ENCODE data around the gene IL4R.
A peak's percentile ranks its signal among the peaks of the same experiment; 100 is the strongest.

The IL4R gene

DNA sequence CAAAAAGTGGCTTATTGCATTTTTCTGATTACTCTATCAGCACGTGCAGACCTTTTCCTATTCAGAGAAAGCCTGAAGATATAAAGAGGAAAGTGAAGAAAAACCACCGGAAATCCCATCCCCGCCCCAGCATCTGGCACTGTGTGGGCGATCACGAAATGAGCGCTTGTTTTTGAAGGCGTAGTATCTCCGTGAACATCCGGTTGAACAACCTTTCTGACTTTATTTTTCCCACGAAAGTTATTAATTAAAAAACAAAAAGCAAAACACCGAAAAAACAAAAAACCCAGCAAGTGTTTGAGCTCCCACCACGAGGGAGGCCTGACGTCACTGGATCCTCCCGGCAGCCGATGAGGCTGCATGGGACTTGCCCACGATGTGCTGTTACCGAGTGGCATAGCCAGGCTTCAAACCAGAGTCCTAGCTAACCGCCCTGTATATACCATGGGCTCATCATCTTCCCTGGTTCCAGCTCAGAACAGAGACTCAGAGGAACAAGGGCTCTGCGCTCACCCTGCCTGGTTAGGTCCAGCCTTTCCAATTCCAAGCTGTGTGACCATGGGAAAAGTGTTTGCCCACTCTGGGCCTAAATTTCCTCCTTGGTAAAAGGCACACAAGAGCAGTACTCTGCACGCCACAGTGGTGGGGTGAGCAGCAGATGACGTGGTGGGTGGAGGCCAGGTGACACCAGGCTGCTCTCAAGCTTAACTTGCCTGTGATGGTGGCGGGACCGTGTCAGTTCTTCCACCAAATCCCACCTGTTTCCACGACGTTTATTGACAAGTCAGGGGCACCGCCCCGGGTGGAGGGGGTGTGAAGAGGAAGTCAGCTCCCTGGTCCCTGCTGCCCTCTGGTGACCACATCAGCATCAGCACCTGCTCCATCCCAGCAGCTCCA, 53.9 kb downstream of the IL4R start:
- Histone ChIP-seq H2BK5ac (ENCODE audit: low read depth, low read length, poor library complexity) (no peak overlapping the region), H3K4me3 (ENCODE audit: low read depth, low read length) (no peak overlapping the region), H4K12ac (ENCODE audit: low read depth, low read length) (no peak overlapping the region), H3K79me2 (ENCODE audit: control insufficient read depth, insufficient read depth, low read length, poor library complexity) (no peaks in the 10 kb centered on the region), H2BK120ac (ENCODE audit: insufficient read depth, low read length, poor library complexity) (no peak overlapping the region), H3K4me1 (ENCODE audit: control insufficient read depth in 1 of 2, insufficient read depth in 2 of 2, low read length in 2 of 2) (peaks cover 6 to 11% of the 10 kb centered on the region in 2 experiments), H3K4me2 (ENCODE audit: low read length) (peak overlapping the region; percentile 7), H2BK12ac (ENCODE audit: low read length) (no peak overlapping the region), H2AK5ac (ENCODE audit: low read length) (no peak overlapping the region), H3K27ac (ENCODE audit: low read depth, low read length) (no peak overlapping the region), H3K18ac (ENCODE audit: low read length) (no peak overlapping the region), H4K91ac (ENCODE audit: low read depth, low read length) (no peak overlapping the region), H2AFZ (ENCODE audit: insufficient read depth, low read length, poor library complexity) (no peak overlapping the region), H3K79me1 (ENCODE audit: low read length) (no peaks in the 10 kb centered on the region), H3K9ac (ENCODE audit: low read length) (no peak overlapping the region), H3K4ac (ENCODE audit: low read depth, low read length) (no peak overlapping the region), H3K9me3 (ENCODE audit: insufficient read depth, low read depth, low read length) (no peaks in the 10 kb centered on the region), H3K14ac (ENCODE audit: low read length) (no peak overlapping the region), H3K23ac (ENCODE audit: low read length) (no peak overlapping the region), H3K27me3 (ENCODE audit: insufficient read depth, low read length) (no peaks in the 10 kb centered on the region), H4K8ac (ENCODE audit: low read depth, low read length) (no peak overlapping the region), H3K36me3 (ENCODE audit: control insufficient read depth in 1 of 2, insufficient read depth in 2 of 2, low read length in 2 of 2) (peaks cover 13% of the 10 kb centered on the region in 2 experiments)
- peak; percentile 46 to 65 for DNase-seq
- WGBS (ENCODE audit: extremely low coverage, insufficient coverage, insufficient read length), result no CpG with 5 or more reads among the region's 27 CpGs

GRCh38 chr16:27368358-27368722, 54.6 kb downstream of the IL4R start:
- Histone ChIP-seq H3K4me3 (ENCODE audit: low read depth, low read length) (no peak overlapping the region), H2BK120ac (ENCODE audit: insufficient read depth, low read length, poor library complexity) (no peak overlapping the region), H4K12ac (ENCODE audit: low read depth, low read length) (no peak overlapping the region), H3K79me1 (ENCODE audit: low read length) (no peaks in the 10 kb centered on the region), H3K4ac (ENCODE audit: low read depth, low read length) (no peak overlapping the region), H2BK5ac (ENCODE audit: low read depth, low read length, poor library complexity) (no peak overlapping the region), H3K79me2 (ENCODE audit: control insufficient read depth, insufficient read depth, low read length, poor library complexity) (no peaks in the 10 kb centered on the region), H3K9ac (ENCODE audit: low read length) (no peak overlapping the region), H2AFZ (ENCODE audit: insufficient read depth, low read length, poor library complexity) (no peak overlapping the region), H3K27me3 (ENCODE audit: insufficient read depth, low read length) (no peaks in the 10 kb centered on the region), H3K23ac (ENCODE audit: low read length) (no peak overlapping the region), H2AK5ac (ENCODE audit: low read length) (no peak overlapping the region), H4K8ac (ENCODE audit: low read depth, low read length) (no peak overlapping the region), H4K91ac (ENCODE audit: low read depth, low read length) (no peak overlapping the region), H3K4me1 (ENCODE audit: control insufficient read depth in 1 of 2, insufficient read depth in 2 of 2, low read length in 2 of 2) (peaks cover 6 to 11% of the 10 kb centered on the region in 2 experiments), H3K27ac (ENCODE audit: low read depth, low read length) (no peak overlapping the region), H3K4me2 (ENCODE audit: low read length) (no peak overlapping the region), H3K9me3 (ENCODE audit: insufficient read depth, low read depth, low read length) (no peaks in the 10 kb centered on the region), H3K18ac (ENCODE audit: low read length) (no peak overlapping the region), H3K14ac (ENCODE audit: low read length) (no peak overlapping the region), H2BK12ac (ENCODE audit: low read length) (no peak overlapping the region), H3K36me3 (ENCODE audit: control insufficient read depth in 1 of 2, insufficient read depth in 2 of 2, low read length in 2 of 2) (peaks cover 6 to 7% of the 10 kb centered on the region in 2 experiments)
- DNase-seq, result no peak
- WGBS (ENCODE audit: extremely low coverage, insufficient coverage, insufficient read length), result no CpG with 5 or more reads among the region's 9 CpGs

DNA sequence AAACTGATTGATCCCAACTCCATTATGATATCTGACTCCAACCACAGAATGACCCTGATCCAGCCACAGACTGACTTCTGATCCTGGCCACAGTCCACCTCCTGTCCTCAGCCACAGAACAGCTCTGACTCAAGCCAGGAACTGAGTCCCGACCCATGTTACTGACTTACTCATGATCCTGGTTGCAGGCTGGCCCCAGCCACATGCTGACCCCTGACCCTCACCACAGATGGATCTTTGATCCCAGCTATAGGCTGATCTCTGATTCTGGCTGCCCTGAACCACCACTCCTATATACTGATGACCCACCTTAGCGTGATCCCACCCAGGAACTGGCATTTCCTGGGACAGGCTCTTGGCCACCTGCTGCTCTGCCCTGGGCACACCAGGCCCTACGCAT, 56.0 kb downstream of the IL4R start:
- no peak for DNase-seq
- H3K4me2 ChIP-seq (ENCODE audit: low read length), result no peak overlapping the region
- H3K23ac ChIP-seq (ENCODE audit: low read length), result no peak overlapping the region
- no peak overlapping the region for H2BK5ac ChIP-seq (ENCODE audit: low read depth, low read length, poor library complexity)
- H3K18ac ChIP-seq (ENCODE audit: low read length), result no peak overlapping the region
- H4K8ac ChIP-seq (ENCODE audit: low read depth, low read length), result no peak overlapping the region
- H3K4ac ChIP-seq (ENCODE audit: low read depth, low read length), result no peak overlapping the region
- WGBS (ENCODE audit: extremely low coverage, insufficient coverage, insufficient read length), result no CpG with 5 or more reads among the region's 3 CpGs
- no peaks in the 10 kb centered on the region for H3K79me2 ChIP-seq (ENCODE audit: control insufficient read depth, insufficient read depth, low read length, poor library complexity)
- no peak overlapping the region for H3K9ac ChIP-seq (ENCODE audit: low read length)
- no peak overlapping the region for H2BK120ac ChIP-seq (ENCODE audit: insufficient read depth, low read length, poor library complexity)
- H3K27me3 ChIP-seq (ENCODE audit: insufficient read depth, low read length), result no peaks in the 10 kb centered on the region
- peaks cover 2% of the 10 kb centered on the region for H3K79me1 ChIP-seq (ENCODE audit: low read length)
- no peaks in the 10 kb centered on the region for H3K9me3 ChIP-seq (ENCODE audit: insufficient read depth, low read depth, low read length)
- no peak overlapping the region for H3K27ac ChIP-seq (ENCODE audit: low read depth, low read length)
- no peak overlapping the region for H3K4me3 ChIP-seq (ENCODE audit: low read depth, low read length)
- H2AFZ ChIP-seq (ENCODE audit: insufficient read depth, low read length, poor library complexity), result no peak overlapping the region
- no peak overlapping the region for H2AK5ac ChIP-seq (ENCODE audit: low read length)
- no peak overlapping the region for H4K91ac ChIP-seq (ENCODE audit: low read depth, low read length)
- H4K12ac ChIP-seq (ENCODE audit: low read depth, low read length), result no peak overlapping the region
- no peak overlapping the region for H2BK12ac ChIP-seq (ENCODE audit: low read length)
- no peaks in the 10 kb centered on the region for H3K36me3 ChIP-seq (ENCODE audit: control insufficient read depth in 1 of 2, insufficient read depth in 2 of 2, low read length in 2 of 2)
- peaks cover 6 to 9% of the 10 kb centered on the region in 2 experiments for H3K4me1 ChIP-seq (ENCODE audit: control insufficient read depth in 1 of 2, insufficient read depth in 2 of 2, low read length in 2 of 2)
- no peak overlapping the region for H3K14ac ChIP-seq (ENCODE audit: low read length)

DNA sequence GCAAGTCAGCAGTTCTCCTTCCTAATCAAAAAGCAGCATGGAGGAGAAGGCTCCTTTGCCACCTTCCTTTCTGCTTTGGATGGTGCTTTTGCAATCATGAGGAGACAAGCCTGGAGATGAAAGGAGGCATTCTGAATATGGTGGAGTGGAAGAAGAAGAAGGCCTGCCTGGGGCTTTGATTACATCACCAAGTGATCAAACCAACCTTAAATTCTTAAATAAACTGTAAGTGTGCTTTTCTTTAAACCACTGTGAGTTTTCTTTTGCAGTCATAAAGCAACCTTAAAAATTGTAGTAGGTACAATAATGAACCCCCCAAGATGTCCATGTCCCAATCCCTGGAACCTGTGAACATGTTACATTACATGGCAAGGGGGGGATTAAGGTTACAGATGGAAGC, 56.5 kb downstream of the IL4R start:
- Histone ChIP-seq H2BK120ac (ENCODE audit: insufficient read depth, low read length, poor library complexity) (no peak overlapping the region), H2BK12ac (ENCODE audit: low read length) (no peak overlapping the region)

More for the DNA sequence above, 56.5 kb downstream of the IL4R start:
- H3K4me1 ChIP-seq (ENCODE audit: control insufficient read depth in 1 of 2, insufficient read depth in 2 of 2, low read length in 2 of 2), result peaks cover 6 to 7% of the 10 kb centered on the region in 2 experiments
- no peak overlapping the region for H3K4me3 ChIP-seq (ENCODE audit: low read depth, low read length)
- H3K9me3 ChIP-seq (ENCODE audit: insufficient read depth, low read depth, low read length), result no peaks in the 10 kb centered on the region
- no peak overlapping the region for H3K14ac ChIP-seq (ENCODE audit: low read length)
- no peak overlapping the region for H3K9ac ChIP-seq (ENCODE audit: low read length)
- DNase-seq, result no peak
- H2AFZ ChIP-seq (ENCODE audit: insufficient read depth, low read length, poor library complexity), result no peak overlapping the region
- no peaks in the 10 kb centered on the region for H3K36me3 ChIP-seq (ENCODE audit: control insufficient read depth in 1 of 2, insufficient read depth in 2 of 2, low read length in 2 of 2)
- no peak overlapping the region for H4K12ac ChIP-seq (ENCODE audit: low read depth, low read length)
- H3K79me1 ChIP-seq (ENCODE audit: low read length), result peaks cover 2% of the 10 kb centered on the region
- H3K4me2 ChIP-seq (ENCODE audit: low read length), result no peak overlapping the region
- no peak overlapping the region for H4K91ac ChIP-seq (ENCODE audit: low read depth, low read length)
- no peak overlapping the region for H3K23ac ChIP-seq (ENCODE audit: low read length)
- H3K18ac ChIP-seq (ENCODE audit: low read length), result no peak overlapping the region
- no peaks in the 10 kb centered on the region for H3K27me3 ChIP-seq (ENCODE audit: insufficient read depth, low read length)
- no peak overlapping the region for H4K8ac ChIP-seq (ENCODE audit: low read depth, low read length)
- no peak overlapping the region for H2BK5ac ChIP-seq (ENCODE audit: low read depth, low read length, poor library complexity)
- no peaks in the 10 kb centered on the region for H3K79me2 ChIP-seq (ENCODE audit: control insufficient read depth, insufficient read depth, low read length, poor library complexity)
- H2AK5ac ChIP-seq (ENCODE audit: low read length), result no peak overlapping the region
- no peak overlapping the region for H3K4ac ChIP-seq (ENCODE audit: low read depth, low read length)
- no peak overlapping the region for H3K27ac ChIP-seq (ENCODE audit: low read depth, low read length)

Measured in trophoblast cell (in vitro differentiated cells and primary cell).